HG02885 (cell line): ENCODE data around the gene TMSB4X.
"Not testable (repeated sequence)": the region's sequence is repeated elsewhere in the genome, so short reads cannot be mapped to it uniquely, and the experiment has no call there.

Source experiments
- ATAC-seq: cut with Tn5 transposase; IDR thresholded peaks from one replicate; pipeline ENCODE4 v1.9.1; 2021; ENCODE audit warnings: mild to moderate bottlenecking; ENCODE audit not compliant: unreplicated experiment, poor library complexity

Gene TMSB4X

DNA sequence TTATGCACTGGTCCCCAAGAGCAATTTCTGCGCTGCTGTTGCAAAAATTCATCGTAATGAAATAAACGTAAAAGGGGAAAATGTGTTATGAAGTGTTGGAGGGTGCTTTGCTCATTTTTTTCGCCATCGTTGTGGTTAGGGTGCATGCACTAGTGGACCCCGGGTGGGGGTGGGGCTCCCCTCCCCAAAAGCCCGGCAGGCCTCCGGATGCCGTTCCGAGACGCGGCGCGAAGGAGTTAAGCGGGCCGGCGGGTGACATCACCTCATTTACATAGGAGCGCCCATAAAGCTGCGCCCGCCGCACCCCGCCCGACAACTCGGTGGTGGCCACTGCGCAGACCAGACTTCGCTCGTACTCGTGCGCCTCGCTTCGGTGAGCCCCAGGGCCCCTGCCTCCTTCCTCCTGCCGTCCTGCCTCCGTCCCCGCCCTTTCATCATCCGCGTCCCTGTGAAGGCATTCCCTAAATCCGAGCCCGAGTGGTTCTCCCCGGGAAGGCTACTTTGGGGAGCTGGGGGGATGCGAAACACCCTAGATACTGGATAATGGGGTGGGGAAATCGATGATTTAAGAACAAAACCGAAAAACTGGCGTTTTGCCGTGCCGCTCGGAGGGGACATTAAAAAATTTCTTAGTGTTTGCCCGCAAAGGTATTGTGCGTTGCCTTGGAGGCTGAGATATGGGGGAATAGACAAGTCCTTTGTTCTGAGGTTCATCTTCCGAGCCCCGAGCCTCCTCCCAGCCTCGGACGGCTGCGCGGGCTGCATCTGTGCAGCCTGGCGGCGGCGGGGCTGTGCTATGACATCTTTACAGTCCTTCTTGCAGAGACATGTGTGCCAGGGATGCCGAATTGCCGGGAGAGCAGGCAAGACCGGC is at the start of gene TMSB4X:
TMSB4X (plus strand) TSS at position 315 of the 874 bp plus-strand sequence.
- peak; percentile 49 for ATAC-seq

DNA sequence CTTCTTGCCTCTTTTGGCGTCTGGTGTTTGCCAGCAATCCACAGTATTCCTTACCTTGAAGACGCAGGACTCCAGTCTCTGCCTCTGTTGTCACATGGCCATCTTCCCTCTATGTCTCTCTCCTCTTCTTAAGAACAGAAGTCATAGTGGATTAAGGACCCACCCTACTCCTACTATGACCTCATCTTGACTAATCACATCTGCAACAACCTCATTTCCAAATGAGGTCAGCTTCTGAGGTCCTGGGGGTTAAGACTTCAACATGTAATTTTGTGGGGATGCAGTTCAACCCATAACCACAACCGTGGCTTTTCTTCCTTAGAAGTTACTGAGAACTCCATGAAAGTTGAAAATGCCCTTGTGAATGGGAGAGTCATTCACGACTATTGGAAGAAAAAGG is 45.2 kb upstream of the TMSB4X start:
- no peak for ATAC-seq

- no peak for ATAC-seq
Observed at GRCh38 chrX:12930150-12930549, 44.8 kb upstream of the TMSB4X start.

GRCh38 chrX:12932244-12932643 is 42.7 kb upstream of the TMSB4X start:
- ATAC-seq: no peak

- ATAC-seq: no peak
Observed at GRCh38 chrX:12934850-12935249, 40.1 kb upstream of the TMSB4X start.

GRCh38 chrX:12936947-12937346 is 38.0 kb upstream of the TMSB4X start:
- ATAC-seq: no peak

DNA sequence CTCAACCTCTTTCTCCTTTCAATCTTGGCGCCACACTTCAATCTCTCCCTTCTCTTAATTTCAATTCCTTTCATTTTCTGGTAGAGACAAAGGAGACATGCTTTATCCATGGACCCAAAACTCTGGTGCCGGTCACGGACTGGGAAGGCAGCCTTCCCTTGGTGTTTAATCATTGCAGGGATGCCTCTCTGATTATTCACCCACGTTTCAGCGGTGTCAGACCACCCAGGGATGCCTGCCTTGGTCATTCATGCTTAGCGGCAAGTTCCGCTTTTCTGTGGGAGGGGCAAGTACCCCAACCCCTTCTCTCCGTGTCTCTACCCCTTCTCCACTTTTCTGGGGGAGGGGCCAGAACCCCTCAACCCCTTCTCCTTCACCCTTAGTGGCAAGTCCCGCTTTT is 34.4 kb upstream of the TMSB4X start:
- ATAC-seq: not testable (repeated sequence)

GRCh38 chrX:12943592-12943991 is 31.3 kb upstream of the TMSB4X start:
- ATAC-seq: not testable (repeated sequence)

- ATAC-seq: not testable (repeated sequence)
Observed at GRCh38 chrX:12944452-12944851, 30.5 kb upstream of the TMSB4X start.

GRCh38 chrX:12945494-12945893 is 29.4 kb upstream of the TMSB4X start:
- ATAC-seq: no peak

DNA sequence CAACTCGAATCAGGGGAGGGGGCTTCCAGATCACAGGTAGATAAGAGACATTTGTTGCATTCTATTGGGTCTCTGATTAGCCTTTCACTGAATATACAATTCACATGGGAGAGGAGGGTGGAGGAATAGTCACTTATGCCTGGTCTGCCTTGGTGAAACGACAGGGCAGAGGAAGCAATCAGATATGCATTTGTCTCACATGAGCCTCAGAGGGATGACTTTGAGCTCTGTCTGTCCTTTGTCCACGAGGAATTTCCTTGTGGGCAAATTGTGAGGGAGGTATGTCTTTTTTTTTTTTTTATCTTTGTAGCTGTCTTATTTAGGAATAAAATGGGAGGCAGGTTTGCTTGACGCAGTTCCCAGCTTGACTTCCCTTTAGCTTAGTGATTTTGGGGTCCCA is 28.5 kb upstream of the TMSB4X start:
- no peak for ATAC-seq

DNA sequence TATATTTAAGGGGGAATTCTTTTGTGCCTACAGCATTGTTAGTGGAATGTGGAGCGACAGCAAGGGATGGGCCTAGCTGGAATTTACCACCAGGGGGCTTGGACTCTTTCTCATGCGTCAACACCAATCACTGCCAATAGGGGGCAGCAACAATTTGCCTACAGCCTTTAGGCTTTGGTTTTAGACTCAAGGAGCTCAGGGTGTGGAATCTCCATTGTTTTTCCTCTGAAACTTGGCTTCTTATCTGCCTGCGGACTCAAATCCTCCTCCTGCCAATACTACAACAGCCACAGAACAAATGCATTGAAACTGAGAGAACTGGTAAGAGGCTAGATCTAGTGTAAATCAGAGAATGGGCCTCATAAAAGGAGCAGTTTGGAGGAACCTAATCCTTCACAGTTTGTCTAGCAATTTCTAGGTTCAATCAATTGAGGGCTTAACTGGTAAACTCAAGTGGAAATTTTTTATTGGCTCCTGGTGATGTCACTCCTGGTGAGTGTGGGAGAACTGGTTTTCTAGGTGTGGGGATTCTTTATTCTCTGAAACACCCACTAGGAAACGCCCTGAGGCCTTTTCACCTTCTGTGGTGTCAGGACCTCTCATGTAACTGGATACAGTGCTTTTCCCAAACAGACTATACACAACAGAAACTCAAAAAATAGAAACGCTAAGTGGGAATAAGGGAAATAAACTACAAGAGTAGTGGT is 27.9 kb upstream of the TMSB4X start:
- ATAC-seq: peak; percentile 41

- no peak for ATAC-seq
Observed at GRCh38 chrX:12947545-12948235, 27.2 kb upstream of the TMSB4X start.

- ATAC-seq: no peak
Observed at GRCh38 chrX:12948495-12948894, 26.4 kb upstream of the TMSB4X start.

DNA sequence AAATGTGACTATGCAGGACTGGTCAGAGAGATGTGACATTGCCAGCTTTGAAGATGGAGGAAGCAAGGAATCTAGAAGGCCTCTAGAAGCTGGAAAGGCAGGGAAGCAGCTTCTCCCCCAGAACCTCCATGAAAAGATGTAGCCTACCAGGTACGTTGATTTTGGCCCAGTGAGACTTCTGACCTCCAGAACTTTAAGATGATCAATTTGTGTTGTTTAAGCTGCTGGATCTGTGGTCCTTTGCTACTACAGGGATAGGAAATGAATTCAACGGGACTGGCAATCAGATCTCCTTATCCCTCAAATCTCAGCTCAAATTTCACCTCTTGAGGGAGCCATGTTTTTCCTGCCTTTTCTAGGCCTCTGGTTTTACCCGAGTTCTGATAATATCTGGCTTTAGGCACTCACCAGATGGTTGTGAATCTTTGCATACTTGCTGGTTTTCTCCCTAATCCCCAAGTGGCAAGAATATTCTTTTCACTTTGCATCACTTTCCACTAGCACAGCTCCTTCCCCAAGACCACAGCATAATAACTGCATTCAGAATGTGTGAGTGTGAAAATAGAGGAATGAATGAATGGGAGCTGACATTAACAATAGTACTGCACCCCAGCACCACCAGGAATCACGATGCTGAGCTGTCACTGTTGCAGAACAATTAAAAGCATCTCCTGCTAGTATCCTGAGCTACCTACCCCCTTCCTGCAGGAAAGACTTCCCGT is 25.5 kb upstream of the TMSB4X start:
- ATAC-seq: peak; percentile 2

GRCh38 chrX:12949927-12950656 is 24.8 kb upstream of the TMSB4X start:
- ATAC-seq: peak; percentile 64

- peak; percentile 50 for ATAC-seq
Observed at GRCh38 chrX:12950851-12951594, 23.9 kb upstream of the TMSB4X start.

DNA sequence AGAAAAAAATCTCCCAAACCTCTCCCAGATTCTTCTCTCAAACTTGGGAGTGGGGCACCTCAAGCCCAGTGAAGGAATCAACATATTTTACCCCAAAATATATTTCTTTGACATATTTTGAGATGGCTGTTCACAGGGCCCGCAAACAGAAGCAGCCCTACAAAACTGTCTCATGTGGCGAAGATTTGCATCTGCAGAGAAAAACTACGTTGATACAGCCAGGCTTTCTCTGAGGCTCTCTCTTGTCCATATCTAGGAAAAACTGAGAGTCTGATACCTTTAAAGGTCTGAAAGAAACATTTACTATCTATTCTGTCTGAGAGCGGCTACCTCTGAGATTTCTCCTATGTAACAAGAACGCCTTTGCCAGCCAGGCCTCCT is 23.3 kb upstream of the TMSB4X start:
- ATAC-seq: no peak

DNA sequence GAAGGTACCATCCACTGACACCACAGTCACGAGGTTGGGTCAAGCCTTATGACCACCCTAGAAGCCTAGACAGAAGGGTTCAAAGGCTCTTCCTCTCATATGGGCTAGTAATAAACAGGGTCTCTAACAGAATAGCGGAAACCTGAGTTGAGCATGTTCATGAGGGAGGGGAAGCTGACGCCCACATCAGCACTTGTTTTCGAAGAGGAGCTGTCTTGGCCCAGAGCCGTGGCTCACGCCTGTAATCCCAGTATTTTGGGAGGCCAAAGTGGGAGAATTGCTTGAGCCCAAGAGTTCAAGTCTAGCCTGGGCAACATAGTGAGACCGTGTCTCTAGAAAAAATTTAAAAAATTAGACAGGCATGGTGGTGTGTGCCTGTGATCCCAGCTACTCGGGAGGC is 21.5 kb upstream of the TMSB4X start:
- no peak for ATAC-seq
